SK-N-SH (cell line): ENCODE results near the gene TRIM22.

Experiments
- EP300 ChIP-seq, 2 experiments: IDR thresholded peaks; 2 replicates each; pipeline versions ENCODE4 v1.4.0 to v1.6.1; 2012; ENCODE audit warnings: borderline replicate concordance in 1 of 2, low read depth in 1 of 2, low read length in 1 of 2
- EZH2phosphoT487 ChIP-seq: fragments of 200-600 bp; sonication (generic); IDR thresholded peaks from 2 replicates; pipeline ENCODE4 v1.6.1; 2017; ENCODE audit warnings: low read depth, mixed run types, mild to moderate bottlenecking, antibody characterized with exemption, moderate library complexity, borderline replicate concordance
- FOXJ3 ChIP-seq: sonication (generic); formaldehyde crosslinking; IDR thresholded peaks from 2 replicates; pipeline ENCODE4 v1.5.1; 2020; ENCODE audit warnings: mild to moderate bottlenecking, missing genetic modification reagents
- GABPA ChIP-seq: IDR thresholded peaks from 2 replicates; pipeline ENCODE4 v1.4.0; 2012; ENCODE audit warnings: low read depth, mild to moderate bottlenecking
- GATA2 ChIP-seq: sonication (generic); formaldehyde crosslinking; IDR thresholded peaks from 2 replicates; pipeline ENCODE4 v1.5.0; 2020; ENCODE audit warnings: mild to moderate bottlenecking, missing genetic modification reagents
- JUND ChIP-seq: IDR thresholded peaks from 2 replicates; pipeline ENCODE4 v1.4.0; 2012
- POLR2AphosphoS5 ChIP-seq: IDR thresholded peaks from 2 replicates; pipeline ENCODE4 v1.6.1; 2012; ENCODE audit warnings: low read depth, low read length
- SIN3A ChIP-seq: IDR thresholded peaks from 2 replicates; pipeline ENCODE4 v1.6.1; 2012; ENCODE audit warnings: low read depth, mild to moderate bottlenecking, low read length, moderate library complexity, borderline replicate concordance
- SMC3 ChIP-seq: IDR thresholded peaks from 2 replicates; pipeline ENCODE4 v1.6.1; 2012; ENCODE audit warnings: low read depth, low read length, improper control_type of control experiment
- ZBTB33 ChIP-seq: IDR thresholded peaks from 2 replicates; pipeline ENCODE4 v1.4.0; 2012; ENCODE audit warnings: low read depth, borderline replicate concordance
- TF ChIP-seq, protein P1 (sequence below): fragments of 200-600 bp; sonication (generic); IDR thresholded peaks from 2 replicates; pipeline ENCODE4 v1.6.1; 2017; ENCODE audit warnings: antibody characterized with exemption, mild to moderate bottlenecking, moderate library complexity
- TF ChIP-seq, protein P2 (sequence below): IDR thresholded peaks from 2 replicates; pipeline ENCODE4 v1.6.1; 2012; ENCODE audit warnings: mild to moderate bottlenecking, low read depth, low read length, moderate library complexity

- TF ChIP-seq SIN3A (no peak), JUND (no peak), POLR2AphosphoS5 (no peak), GATA2 (CRISPR knock-in tag) (no peak), SMC3 (no peak), GABPA (no peak), FOXJ3 (no peak), EZH2phosphoT487 (no peak), EP300 (IDR thresholded peaks at IDR 0.05; ENCODE audit: borderline replicate concordance in 1 of 2, low read depth in 1 of 2, low read length in 1 of 2) (no peak), ZBTB33 (no peak)
- TF ChIP-seq, protein P1, sequence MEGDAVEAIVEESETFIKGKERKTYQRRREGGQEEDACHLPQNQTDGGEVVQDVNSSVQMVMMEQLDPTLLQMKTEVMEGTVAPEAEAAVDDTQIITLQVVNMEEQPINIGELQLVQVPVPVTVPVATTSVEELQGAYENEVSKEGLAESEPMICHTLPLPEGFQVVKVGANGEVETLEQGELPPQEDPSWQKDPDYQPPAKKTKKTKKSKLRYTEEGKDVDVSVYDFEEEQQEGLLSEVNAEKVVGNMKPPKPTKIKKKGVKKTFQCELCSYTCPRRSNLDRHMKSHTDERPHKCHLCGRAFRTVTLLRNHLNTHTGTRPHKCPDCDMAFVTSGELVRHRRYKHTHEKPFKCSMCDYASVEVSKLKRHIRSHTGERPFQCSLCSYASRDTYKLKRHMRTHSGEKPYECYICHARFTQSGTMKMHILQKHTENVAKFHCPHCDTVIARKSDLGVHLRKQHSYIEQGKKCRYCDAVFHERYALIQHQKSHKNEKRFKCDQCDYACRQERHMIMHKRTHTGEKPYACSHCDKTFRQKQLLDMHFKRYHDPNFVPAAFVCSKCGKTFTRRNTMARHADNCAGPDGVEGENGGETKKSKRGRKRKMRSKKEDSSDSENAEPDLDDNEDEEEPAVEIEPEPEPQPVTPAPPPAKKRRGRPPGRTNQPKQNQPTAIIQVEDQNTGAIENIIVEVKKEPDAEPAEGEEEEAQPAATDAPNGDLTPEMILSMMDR, result no peak
- TF ChIP-seq, protein P2, sequence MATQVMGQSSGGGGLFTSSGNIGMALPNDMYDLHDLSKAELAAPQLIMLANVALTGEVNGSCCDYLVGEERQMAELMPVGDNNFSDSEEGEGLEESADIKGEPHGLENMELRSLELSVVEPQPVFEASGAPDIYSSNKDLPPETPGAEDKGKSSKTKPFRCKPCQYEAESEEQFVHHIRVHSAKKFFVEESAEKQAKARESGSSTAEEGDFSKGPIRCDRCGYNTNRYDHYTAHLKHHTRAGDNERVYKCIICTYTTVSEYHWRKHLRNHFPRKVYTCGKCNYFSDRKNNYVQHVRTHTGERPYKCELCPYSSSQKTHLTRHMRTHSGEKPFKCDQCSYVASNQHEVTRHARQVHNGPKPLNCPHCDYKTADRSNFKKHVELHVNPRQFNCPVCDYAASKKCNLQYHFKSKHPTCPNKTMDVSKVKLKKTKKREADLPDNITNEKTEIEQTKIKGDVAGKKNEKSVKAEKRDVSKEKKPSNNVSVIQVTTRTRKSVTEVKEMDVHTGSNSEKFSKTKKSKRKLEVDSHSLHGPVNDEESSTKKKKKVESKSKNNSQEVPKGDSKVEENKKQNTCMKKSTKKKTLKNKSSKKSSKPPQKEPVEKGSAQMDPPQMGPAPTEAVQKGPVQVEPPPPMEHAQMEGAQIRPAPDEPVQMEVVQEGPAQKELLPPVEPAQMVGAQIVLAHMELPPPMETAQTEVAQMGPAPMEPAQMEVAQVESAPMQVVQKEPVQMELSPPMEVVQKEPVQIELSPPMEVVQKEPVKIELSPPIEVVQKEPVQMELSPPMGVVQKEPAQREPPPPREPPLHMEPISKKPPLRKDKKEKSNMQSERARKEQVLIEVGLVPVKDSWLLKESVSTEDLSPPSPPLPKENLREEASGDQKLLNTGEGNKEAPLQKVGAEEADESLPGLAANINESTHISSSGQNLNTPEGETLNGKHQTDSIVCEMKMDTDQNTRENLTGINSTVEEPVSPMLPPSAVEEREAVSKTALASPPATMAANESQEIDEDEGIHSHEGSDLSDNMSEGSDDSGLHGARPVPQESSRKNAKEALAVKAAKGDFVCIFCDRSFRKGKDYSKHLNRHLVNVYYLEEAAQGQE, result no peak
These were observed 23.2 kb upstream of the TRIM22 start for GRCh38 chr11:5666402-5666793.
